Measurements from ENCODE around the gene RBMS1. TPM values are rescaled to one million over a fixed set of nuclear protein-coding genes. Genes with fewer than 3 reads are reported as not detected.

RBMS1 gene
- total RNA-seq, 6 experiments from 2014 or later, result 8.5 to 21.4 (median 14.3) TPM

DNA sequence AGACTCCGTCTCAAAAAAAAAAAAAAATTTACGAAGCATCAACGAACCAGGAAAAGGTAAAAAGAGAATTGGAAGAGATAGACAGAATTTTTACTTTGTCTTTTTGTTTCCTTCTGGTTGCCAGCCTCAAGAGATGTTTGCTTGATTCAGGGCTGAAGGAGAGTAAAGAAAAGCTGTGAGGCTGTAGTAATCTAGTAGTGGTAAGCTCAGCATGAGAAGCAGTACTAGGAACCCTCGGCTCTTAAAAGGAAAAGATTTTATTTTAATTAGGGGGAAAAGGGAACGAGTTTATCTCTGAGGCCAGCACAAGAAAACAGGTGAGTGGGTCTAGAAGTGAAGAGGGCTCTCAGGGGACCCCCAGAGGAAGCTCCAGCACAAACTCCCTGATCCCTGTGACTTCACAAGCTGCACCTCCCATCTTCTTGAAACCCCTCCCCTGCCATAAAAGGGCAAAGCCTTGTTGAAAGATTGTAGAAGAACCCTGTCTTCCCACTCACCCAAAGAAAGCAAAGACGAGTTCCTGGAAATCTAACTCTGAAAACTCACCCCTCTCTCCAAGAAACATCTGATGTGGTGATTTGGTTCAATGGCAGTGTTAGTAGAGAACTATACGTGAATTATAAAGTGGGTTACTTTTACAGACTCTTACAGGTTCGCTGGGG, 8.6 kb downstream of the RBMS1 start:
- H3K9me3 ChIP-seq, result no peaks in the 10 kb centered on the region
- intact Hi-C loops (cut with DNase I), result no loop called here
- no peak overlapping the region for H3K4me3 ChIP-seq
- ATAC-seq (no peak), DNase-seq (no peak)
- no peak for TF ChIP-seq POLR2A (IDR thresholded peaks at IDR 0.05)
- TF ChIP-seq, protein P1, sequence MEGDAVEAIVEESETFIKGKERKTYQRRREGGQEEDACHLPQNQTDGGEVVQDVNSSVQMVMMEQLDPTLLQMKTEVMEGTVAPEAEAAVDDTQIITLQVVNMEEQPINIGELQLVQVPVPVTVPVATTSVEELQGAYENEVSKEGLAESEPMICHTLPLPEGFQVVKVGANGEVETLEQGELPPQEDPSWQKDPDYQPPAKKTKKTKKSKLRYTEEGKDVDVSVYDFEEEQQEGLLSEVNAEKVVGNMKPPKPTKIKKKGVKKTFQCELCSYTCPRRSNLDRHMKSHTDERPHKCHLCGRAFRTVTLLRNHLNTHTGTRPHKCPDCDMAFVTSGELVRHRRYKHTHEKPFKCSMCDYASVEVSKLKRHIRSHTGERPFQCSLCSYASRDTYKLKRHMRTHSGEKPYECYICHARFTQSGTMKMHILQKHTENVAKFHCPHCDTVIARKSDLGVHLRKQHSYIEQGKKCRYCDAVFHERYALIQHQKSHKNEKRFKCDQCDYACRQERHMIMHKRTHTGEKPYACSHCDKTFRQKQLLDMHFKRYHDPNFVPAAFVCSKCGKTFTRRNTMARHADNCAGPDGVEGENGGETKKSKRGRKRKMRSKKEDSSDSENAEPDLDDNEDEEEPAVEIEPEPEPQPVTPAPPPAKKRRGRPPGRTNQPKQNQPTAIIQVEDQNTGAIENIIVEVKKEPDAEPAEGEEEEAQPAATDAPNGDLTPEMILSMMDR (IDR thresholded peaks at IDR 0.05), result no peak
- no peaks in the 10 kb centered on the region for H3K4me1 ChIP-seq
- 71% methylated on average over 7 of the region's 8 CpGs for WGBS (ENCODE audit: insufficient coverage, low coverage, low lambda C conversion rate, missing lambda C conversion rate)
- no peaks in the 10 kb centered on the region for H3K27me3 ChIP-seq
- no peak overlapping the region for H3K27ac ChIP-seq
- no peaks in the 10 kb centered on the region for H3K36me3 ChIP-seq

GRCh38 chr2:160482673-160483072, 10.9 kb downstream of the RBMS1 start:
- Histone ChIP-seq H3K27ac (no peak overlapping the region), H3K9me3 (no peaks in the 10 kb centered on the region), H3K27me3 (no peaks in the 10 kb centered on the region), H3K4me3 (no peak overlapping the region), H3K36me3 (no peaks in the 10 kb centered on the region), H3K4me1 (peaks cover 0 to 7% (median 0%) of the 10 kb centered on the region in 4 donors)
- WGBS (ENCODE audit: insufficient coverage, low coverage, low lambda C conversion rate, missing lambda C conversion rate), result 25% methylated on average over 2 of the region's 2 CpGs
- TF ChIP-seq, protein P1 (IDR thresholded peaks at IDR 0.05), result no peak
- peak; percentile 12 for TF ChIP-seq POLR2A (IDR thresholded peaks at IDR 0.05)
- no peak for DNase-seq
- intact Hi-C loops (cut with DNase I), result no loop called here
- ATAC-seq, result peak in 3 of 4 donors; percentile 38 to 55 (median 45)

DNA sequence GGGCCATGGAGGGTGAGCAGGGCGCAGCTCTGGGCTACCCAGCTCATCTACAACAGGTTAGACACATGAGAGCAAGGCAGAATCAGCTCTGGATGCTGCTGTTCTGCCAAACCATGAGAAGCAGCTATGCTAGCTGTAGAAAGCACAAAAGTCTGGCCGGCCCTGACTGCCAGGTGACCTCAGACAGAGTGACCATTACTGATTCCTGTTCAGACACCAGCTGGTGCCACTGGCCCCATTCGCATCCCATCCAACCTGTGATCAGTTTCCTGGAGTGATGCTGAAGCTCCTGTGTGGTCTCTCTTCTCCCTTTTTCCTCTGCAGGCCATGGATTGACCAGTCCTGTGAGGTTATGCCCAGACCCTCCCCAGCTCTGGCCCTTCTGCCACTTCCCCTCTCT, 14.3 kb downstream of the RBMS1 start:
- Histone ChIP-seq H3K27ac (no peak overlapping the region), H3K4me1 (peaks cover 0 to 7% (median 0%) of the 10 kb centered on the region in 4 donors), H3K36me3 (no peaks in the 10 kb centered on the region), H3K4me3 (no peak overlapping the region), H3K27me3 (no peaks in the 10 kb centered on the region), H3K9me3 (no peaks in the 10 kb centered on the region)
- intact Hi-C loops (cut with DNase I), result no loop called here
- no CpG with 5 or more reads among the region's 3 CpGs for WGBS (ENCODE audit: insufficient coverage, low coverage, low lambda C conversion rate, missing lambda C conversion rate)
- ATAC-seq (peak in 1 of 4 donors; percentile 18), DNase-seq (no peak)
- TF ChIP-seq, protein P1 (IDR thresholded peaks at IDR 0.05), result no peak
- no peak for TF ChIP-seq POLR2A (IDR thresholded peaks at IDR 0.05)

GRCh38 chr2:160478660-160479059, 14.9 kb downstream of the RBMS1 start:
- peak in 3 of 4 donors; percentile 25 to 67 (median 57) for ATAC-seq
- peaks cover 0 to 7% (median 0%) of the 10 kb centered on the region in 4 donors for H3K4me1 ChIP-seq
- no peaks in the 10 kb centered on the region for H3K9me3 ChIP-seq
- no peak overlapping the region for H3K27ac ChIP-seq
- DNase-seq, result no peak
- no peak overlapping the region for H3K4me3 ChIP-seq
- no peaks in the 10 kb centered on the region for H3K36me3 ChIP-seq
- WGBS (ENCODE audit: insufficient coverage, low coverage, low lambda C conversion rate, missing lambda C conversion rate), result 63% methylated on average over 5 of the region's 6 CpGs
- TF ChIP-seq, protein P1 (IDR thresholded peaks at IDR 0.05), result peak in 2 of 4 donors; percentile 13 to 26
- TF ChIP-seq POLR2A (IDR thresholded peaks at IDR 0.05), result no peak
- intact Hi-C loops (cut with DNase I), result no loop called here
- H3K27me3 ChIP-seq, result no peaks in the 10 kb centered on the region

Data from right lobe of liver (tissue), 6 donors.